ENCODE data around the gene CAMKK1.
A peak's percentile ranks its signal among the peaks of the same experiment; 100 is the strongest.

The CAMKK1 gene

DNA sequence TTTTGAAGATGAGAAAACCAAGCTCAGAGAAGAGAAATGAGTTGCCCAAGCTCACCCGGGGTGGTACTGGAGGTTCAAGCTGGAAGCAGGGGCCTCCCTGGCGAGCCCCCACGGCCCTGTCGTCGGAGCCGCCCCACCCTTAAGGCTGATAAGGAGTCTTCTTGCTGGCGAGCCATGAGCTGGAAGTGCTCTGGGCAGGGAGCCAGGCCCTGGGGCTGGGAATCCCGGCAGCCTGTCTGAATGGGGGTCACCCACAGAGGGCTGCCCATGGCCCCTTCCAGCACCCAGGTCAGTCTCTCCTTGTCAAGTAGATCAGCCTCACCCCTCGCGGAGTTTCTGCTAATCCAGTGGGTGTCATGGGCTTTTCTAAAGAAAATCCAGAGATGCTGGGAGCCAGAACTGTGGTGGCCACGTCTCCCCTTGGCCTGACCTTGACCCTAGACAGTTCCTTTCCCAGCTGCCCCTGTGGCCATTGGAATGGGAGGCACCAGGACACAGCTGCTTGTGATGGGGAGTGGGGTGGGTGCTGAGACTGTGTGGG, 24.6 kb upstream of the CAMKK1 start:
- DNase-seq (ENCODE audit: low read depth): no peak

DNA sequence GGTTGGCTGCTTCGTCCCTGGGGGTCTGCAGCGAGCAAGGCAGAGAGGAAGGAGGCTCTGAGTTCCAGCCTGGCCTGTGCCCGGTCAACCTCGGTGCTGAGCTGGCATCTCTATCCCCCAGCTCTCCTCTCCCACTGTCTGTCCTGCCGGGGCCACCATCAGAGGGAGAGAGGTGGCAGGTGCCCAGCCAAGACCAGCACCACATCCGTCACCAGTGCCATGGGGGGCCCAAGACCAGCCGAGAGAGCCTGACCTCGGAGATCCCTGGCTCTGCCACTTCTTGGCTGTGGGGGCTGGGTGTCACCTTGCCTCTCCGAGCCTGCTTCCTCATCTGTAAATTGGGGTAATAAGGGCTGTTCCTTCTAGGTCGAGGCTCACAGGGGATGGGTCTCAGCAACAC, 24.0 kb upstream of the CAMKK1 start:
- no peak for DNase-seq (ENCODE audit: low read depth)

DNA sequence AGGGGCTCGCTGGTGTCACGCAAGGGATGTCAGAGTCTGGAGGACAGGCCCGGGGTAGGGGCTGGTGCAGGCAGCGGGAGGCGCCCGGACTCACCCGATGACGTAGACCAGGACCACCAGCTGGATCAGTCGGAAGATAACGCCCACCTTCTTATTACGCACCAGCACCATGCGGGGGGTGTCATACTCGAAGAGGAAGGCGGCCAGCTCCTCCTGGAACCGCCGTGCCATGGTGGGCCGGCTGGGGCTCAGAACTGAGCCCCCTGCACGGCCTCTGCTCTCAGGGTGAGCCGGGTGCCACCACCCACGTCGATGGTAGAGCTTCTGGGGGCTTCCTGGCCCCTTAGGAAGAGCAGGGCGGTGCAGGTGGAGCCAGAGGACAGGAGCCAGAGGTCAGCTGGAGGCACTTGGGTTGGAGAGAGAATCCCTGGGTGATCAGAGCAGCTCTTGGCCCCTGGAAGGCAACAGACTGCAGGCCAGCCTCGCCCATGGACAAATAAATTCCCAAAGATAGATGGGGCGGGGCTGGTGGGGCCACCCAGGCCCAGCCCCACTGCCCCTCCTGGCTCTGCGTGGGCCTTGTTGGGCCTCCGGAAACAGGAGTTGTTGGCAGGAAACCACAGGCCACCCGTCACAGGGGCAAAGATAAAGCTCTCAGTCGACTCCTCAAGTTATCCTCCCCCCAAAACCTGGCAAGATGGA, 23.3 kb upstream of the CAMKK1 start, which contains the start of gene P2RX1:
Gene P2RX1 (minus strand): TSS at position 471 of the 702 bp plus-strand sequence. CDS start 240 bp downstream, at position 231.
- no peak for DNase-seq (ENCODE audit: low read depth)

DNA sequence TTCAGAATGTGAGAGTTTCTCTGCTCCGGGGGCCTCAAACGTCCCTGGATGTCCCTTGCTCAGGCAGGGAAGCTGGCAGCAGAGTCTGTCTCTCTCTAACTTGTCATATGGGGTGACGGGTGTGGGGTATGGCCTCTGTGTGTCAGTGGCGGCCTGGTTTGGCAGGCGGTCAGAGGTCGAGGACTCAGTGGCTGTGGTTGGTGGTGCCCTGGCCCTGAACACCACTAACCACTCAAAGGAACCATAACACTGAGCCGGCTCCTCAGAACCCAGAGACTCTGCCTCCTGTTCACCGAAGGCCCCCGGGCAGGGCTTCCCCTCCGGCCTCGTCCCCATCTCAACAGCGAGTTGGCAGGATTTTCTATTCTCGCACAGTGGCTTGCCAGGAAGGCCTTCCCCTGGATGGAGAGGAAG, 22.7 kb upstream of the CAMKK1 start:
- no peak for DNase-seq (ENCODE audit: low read depth)

DNA sequence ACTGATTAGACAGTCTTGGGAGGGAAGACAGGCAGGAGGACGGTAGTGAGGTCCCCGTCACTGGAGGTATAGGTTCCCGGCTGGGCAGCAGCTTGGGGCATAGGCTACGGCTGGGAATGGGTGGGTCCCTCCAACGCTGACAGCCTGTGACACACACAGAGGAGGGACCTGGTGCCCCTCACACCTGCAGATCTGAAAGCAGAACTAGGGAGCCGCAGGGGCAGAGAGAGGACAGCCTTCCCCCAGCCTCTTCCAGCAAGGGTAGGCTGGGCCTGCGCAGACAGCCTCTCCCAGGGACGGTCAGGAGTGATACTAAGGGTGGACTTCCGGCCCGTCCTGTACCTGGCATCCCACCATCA, 21.4 kb upstream of the CAMKK1 start:
- DNase-seq (ENCODE audit: low read depth): no peak

DNA sequence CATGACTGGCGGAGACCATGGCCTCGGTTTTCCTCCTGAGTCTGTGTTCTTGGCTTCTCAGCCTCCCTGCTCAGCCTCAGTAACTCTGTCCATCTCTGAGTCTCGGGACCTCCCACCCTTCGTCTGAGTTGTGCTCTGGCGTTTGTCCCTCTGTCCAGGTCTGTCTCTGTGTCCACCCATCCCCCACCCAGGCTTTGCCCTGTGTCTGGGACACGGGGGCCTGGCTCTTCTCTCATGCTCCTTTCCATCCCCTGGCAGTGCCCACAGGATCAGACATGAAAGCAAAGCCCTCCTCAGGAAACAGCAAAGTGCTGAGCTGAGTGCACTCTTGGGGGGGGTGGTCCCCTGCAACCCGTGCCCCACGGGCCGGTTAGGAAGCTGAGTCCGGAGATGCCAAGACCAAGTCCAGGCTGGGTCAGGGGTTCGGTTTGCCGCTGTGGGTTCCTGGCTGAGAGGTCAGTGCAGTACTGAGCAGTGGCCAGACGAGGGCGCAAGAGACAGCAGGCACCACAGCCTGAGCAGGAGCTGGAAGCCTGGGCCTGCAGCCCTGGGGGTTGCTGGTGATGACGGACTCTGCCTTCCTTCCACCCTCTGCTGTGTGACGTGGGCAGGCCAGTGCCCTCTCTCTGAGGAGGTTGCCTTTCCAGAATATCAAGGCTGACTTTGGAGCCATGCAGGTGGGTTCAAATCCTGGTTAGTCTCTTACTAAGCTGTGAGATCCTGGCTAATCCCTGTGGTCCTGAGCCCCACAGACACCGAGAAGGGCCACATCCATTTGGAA, 20.9 kb upstream of the CAMKK1 start:
- peak; percentile 50 for DNase-seq (ENCODE audit: low read depth)

DNA sequence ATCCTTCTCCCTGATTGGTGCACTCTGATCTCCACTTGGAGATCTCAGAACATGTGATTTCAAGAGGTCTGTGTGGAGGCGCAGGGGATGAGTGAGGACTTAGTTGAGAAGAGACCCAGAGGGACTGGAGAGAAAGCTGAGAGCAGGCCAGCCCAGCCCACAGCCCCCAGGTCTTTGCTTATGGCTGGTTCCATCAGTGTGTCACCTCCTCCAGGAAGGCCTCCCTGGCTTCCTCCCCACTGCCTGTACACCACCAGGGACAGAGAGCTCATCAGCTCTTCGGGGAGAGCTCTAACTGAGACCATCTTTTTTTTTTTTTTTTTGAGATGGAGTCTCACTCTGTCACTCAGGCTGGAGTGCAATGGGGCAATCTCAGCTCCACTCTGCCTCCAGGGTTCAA, 20.0 kb upstream of the CAMKK1 start:
- no peak for DNase-seq (ENCODE audit: low read depth)

DNA sequence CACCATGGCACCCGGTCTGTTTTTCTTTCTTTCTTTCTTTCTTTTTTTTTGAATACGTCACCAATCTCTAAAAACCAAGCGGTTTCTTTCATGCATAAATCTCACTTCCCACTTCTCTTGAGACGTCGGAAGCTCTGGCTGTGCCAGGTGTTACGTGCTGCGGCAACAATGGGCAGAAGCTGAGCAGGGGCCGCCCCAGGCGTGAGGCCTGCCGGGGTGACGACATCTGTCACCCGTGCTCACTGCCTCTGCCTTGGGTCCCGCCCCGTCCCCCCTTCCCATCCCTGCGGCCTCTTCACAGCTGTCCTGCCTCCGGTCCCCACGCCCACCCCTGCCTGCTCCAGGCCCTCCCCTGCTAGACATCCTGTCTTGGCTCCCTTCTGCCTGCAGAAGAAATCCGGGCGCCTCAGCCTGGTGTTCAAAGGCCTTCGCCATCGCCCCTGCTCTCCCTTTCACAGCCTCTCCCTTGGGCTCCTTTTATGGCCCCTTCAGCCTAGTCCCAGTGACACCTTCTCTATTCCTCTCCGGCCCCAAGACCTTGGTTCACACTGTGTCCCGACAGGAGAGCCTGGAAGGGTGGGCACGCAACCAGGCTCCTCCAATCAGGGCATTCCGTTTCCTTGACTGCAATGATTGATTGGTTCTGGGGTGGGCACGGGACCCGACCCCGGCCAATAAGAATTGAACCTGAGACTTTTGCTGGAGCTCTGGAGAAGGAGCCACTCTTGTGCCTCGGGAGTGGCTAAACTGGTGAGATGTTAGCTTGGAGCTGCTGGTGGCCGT, 18.6 kb upstream of the CAMKK1 start:
- DNase-seq (ENCODE audit: low read depth): peak; percentile 52

DNA sequence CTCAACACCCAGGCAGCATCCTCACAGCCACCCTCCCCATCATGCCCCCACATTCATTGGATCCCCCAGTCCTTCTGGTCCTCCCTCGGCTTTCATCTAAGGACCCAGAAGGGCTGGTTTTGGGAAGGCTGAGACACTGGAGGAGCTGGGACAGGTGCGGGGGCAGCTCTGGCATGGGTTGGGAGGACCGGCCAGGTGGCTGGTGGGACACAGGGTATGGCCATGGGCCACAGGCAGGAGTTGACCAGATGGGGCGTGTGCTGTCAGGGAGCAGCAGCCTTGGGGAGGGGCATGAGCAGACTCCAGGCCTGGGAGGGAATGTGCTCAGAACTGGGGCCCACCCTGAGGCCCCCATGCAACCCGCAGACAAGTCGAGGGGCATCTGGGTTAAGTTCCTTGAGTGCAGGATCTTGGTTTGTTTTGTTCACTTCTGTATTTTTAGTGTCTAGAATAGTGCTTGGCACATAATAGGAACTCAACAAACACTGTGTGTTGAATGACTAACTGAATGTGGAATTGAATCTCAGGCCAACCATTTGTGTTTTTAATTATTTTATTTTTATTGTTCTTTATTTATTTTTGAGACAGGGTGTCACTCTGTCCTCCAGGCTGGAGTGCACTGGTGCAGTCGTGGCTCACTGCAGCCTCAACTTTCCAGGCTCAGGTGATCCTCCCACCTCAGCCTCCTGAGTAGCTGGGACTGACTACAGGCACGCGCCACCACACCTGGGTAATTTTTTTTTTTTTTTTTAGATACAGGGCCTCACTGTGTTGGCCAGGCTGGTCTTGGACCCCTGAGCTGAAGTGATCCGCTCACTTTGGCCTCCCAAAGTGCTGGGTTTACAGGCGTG, 17.8 kb upstream of the CAMKK1 start:
- DNase-seq (ENCODE audit: low read depth): no peak

DNA sequence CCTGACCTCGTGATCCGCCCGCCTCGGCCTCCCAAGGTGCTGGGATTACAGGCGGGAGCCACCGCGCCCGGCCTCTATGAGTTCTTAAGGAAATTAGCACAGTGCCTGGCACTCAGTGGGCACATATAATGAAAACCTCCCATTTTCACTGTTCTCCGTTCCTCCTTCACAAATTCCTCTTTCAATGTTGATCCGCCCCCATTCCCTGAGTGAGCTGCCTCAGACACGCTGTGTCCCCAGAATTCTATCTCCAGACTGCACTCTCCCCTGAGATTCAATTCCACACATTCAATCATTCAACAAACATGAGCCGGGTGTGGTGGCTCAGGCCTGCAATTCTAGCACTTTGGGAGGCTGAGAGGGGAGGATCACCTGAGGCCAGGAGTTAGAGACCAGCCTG, 16.4 kb upstream of the CAMKK1 start:
- DNase-seq (ENCODE audit: low read depth): no peak

DNA sequence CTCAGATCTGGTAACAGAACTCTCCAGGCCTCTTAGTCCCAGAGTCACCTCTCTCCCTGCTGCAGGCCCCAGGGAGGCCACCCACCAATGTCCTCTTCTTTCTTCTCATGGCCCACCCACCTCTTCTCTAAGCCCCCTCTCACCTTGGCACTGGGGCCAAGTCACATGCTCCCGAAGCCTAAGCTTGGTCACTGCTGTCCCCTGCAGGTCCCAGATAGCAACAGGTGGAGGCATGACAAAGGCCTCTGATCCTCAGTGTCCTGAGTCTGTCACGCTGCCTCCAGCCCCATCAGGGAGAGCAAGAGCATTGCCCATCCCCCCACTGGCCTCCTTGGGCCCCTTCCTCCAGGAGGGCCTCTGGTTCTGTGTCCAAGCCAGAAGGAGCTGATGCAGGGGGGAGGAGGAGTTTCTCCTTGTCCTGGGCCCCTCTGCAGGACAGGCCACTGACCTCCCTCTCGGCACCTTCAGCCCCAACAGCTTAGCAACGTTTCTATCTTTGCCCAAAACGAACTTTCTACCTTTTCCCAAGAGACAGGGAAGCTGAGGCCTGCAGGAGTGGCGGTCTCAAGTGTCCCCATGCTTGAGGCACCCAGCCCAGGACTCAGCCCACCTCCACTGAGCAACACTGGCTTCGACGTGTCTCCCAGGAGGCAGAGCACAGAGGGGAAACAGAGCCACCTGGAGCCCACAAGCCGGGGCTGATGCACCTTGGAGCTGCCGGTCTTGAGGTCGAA, 14.8 kb upstream of the CAMKK1 start:
- no peak for DNase-seq (ENCODE audit: low read depth)

DNA sequence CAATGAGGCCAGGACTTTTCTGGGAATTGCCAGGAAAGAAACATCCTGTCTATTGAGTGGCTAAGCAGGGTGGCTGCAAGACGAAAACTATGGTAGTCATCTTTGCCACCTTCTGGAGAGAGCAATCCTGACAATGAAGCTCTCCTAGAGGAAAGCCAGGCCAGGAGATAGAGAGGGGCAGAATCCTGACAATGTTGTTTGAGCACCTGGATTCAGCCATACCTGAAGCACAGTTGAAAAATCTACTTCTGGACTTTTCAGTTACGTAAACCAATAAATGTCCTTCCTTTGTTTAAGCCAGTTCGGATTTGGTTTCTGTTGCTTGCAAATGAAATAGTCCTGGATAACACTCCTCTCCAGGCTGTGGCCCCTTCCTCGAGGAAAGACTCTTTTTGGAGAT, 14.0 kb upstream of the CAMKK1 start:
- DNase-seq (ENCODE audit: low read depth): no peak

DNA sequence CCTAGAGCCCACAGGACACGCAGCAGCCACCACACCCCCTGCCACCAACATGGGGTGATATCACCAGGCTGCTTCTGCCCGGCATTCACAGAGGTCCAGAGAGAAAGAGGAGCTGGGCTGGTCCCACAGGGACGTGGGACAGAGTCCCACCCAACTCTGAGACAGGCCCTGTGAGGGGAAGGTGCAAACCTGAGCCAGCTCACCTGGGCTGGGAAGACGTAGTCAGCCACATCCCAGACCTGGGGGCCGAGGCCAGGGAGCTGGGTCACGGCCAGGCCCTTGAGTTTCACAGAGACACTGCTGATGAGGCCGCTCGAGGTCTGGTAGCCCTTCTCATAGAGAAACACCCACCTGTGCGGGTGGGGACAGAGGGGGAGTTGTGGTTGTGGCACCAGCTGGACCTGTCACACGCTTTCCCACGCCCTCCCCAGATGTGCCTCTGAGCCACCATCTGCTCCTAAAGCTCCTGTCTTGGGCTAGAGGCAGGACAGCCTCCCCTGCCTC, 12.2 kb upstream of the CAMKK1 start:
- DNase-seq (ENCODE audit: low read depth): no peak

DNA sequence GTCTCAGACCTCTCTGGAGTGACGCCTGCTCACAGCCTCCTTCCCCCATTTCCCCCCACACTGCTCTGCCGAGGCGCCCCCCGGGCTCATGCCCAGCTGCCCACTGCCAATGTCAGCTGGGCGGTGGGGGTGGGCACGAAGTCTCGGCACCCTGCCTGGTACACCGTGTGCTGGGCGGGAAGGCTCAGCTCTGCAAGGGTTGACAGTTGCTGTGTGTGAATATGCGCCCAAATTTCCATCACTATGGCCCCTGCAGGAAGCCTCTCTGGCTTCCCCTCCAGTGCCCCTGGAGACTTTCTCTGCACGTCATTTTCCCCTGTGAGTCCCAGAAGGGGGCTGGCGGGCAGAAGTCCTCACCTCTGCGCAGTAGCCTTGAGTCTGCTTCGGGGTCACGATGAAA, 11.6 kb upstream of the CAMKK1 start:
- DNase-seq (ENCODE audit: low read depth): no peak

DNA sequence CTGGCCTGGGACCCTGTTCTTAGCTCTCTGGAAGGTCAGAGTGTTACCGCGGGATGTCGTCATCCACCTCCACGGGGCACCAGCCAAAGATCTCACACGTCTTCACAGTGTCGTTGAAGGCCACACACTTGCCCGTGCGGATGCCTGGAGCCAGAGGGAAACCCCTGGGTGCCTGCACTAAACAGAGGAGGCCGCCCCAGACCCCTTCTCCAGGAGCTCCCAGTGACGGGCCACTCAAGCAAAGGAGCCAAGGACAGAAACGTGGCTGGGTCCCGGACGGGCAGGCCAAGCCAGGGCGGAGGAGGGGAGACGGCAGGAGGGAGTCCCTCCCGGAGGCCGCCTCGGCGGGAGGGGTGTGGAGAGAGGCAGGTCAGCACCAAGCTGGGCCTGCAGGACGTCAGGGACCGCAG, 11.0 kb upstream of the CAMKK1 start:
- no peak for DNase-seq (ENCODE audit: low read depth)

DNA sequence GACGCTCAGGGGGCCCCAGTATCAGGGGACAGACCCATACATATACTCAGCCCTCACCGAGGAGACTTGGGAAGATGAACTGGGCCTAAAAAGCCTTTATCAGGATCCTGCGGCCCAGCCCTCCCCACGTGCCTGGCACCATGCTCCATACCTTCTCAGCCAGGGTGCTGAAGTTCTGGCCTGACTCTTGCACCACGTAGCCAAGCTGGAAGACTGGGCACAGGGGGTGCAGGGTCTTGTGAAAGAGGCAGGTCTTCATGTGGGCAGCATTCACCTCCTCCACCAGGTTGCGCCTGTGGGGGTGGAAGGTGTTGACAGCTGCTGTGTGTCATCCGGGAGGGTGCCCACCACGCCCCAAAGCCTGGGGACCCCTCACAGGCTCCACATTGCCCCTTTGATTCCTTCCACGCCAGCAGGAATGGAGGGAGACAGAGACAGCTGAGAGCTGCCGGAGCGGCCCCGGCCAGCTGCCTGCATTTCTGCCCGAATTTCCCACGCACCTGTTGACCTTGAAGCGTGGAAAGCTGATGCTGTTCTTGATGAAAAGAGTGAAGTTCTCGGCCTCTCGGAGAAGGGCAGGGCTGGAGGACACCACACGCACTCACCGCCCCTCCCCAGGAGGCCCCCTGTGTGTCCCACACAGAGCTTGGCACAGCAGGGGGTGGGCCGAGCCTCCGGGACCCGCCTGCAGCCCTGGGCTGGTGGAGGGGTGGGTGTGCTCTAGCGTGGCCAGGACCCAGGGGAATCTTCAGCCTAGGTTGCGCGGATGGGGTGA, 10.4 kb upstream of the CAMKK1 start:
- no peak for DNase-seq (ENCODE audit: low read depth)

DNA sequence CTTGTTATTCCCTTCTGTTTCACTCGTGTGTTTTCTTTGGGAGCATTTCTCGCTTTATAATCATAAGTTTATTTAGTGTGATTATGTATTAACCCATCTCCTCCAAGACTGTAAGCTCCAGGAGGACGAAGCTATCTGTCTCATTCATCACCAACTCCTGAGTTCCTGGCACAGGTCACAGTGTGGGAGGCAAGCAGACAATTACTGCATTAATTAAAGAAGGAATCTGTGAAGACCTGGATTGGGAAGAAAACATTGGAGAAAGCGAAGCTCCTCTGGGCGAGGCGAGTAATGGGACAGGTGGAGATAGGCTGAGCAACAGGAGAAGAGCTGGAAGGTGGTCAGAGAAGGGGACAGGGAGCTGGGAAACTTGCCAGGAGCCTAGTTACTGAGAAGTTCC, 7.8 kb upstream of the CAMKK1 start:
- DNase-seq (ENCODE audit: low read depth): no peak

DNA sequence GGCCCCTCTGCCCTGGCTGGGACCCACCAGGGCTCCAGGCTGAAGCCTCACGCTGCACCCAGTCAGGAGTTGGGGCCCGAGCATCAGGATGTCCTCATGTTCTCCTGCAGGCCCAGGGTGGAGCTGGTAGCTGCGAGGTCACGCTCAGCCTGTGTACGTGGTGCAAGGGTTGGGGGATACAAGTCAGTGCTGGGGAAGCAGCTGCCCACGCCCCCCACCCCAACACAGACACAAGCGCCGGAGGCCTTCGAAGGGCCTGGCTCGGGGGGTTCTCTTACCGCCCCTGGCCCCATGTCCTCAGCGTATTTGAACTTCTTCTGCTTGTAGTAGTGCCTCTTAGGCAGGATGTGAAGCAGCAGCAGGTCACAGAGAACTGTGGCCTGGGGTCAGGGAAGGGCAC, 4.9 kb upstream of the CAMKK1 start:
- DNase-seq (ENCODE audit: low read depth): no peak

DNA sequence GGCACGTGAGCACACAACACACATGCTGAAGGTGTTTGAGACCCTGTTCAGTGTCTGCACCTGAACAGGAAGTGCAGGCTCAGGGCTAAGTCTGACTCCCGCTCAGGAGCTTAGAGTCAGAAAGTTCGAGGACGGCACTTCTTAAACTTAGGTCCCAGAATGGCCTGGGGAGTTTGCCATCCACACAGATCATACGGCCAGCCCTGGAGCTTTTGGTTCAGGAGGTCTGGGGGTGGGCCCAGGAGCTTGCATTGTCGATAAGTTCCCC, 4.0 kb upstream of the CAMKK1 start:
- DNase-seq (ENCODE audit: low read depth): no peak
